Measurements from ENCODE around the gene P2RY2. TPM values are rescaled to one million over a fixed set of nuclear protein-coding genes. Genes with fewer than 3 reads are reported as not detected.

The P2RY2 gene
- total and polyA plus RNA-seq, 9 of the 15 experiments (the other 6 are each of a cell fraction or from before 2014, with no cell fraction given): not detected

DNA sequence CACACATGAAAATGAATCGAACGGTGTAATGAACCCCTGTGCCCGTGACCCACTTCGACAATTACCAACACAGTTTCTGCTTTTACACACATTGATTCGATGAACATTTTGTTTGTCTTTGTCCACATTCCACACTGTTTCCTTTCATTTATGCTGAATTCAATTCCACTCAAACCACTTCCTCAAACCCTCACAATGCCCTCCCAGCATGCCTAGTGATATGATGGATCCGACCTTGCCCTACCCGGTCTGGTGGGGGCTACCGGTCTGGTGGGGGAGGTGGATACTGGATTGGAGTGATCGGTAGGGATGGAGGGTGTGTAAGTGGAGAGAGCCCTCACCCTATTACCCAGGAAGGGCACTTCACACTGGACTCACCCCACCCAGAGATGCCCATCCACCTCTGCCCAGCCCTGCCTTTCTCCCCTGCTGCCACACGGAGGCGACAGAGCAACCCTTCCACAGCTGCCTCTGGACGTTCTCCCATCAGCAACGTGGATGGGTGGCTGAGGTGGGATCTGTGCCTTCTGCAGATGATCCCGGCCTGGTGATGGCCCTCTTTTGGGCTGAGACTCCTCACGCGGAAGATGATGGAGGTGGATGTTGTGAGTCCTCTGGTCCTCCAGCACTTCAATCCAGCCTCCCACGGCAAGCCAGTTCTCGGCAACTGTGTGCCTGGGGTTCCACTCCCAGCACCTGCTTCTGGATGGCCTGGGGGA lies 33.0 kb upstream of the P2RY2 start:
- DNase-seq (ENCODE audit: extremely low read depth in 1 of 4, low spot score in 3 of 4): peak; percentile 53 to 63 (median 58)
- peaks cover 4% of the 10 kb centered on the region; the same call in 1 of the 2 replicates for H4K20me1 ChIP-seq (replicated peaks; ENCODE audit: control insufficient read depth, insufficient read depth, low read length)
- in situ Hi-C loops (cut with MboI) (loop anchor here (5.0 to 10.0 kb wide), 3 partner anchors 52 to 460 kb away; no protein-coding TSS in a partner anchor), intact Hi-C loops (cut with micrococcal nuclease) (loop anchor here (2.0 kb wide), 1 partner anchor 58 kb away; no protein-coding TSS in a partner anchor)
- WGBS (ENCODE audit: insufficient coverage, low coverage, missing lambda C conversion rate): 33% methylated on average over 18 of the region's 18 CpGs
- POLR2A ChIA-PET: no interaction called here
- no peak overlapping the region for H3K27ac ChIP-seq (ENCODE audit: extremely low read depth, low read depth, low read length)
- H3K4me2 ChIP-seq (ENCODE audit: insufficient read depth, low read length): no peak overlapping the region
- H3K79me2 ChIP-seq (ENCODE audit: control insufficient read depth, insufficient read depth, low read length): no peaks in the 10 kb centered on the region
- no peaks in the 10 kb centered on the region for H3K9me1 ChIP-seq (ENCODE audit: control insufficient read depth, insufficient read depth, low read length)
- ATAC-seq: peak; percentile 79
- no peaks in the 10 kb centered on the region for H3K9me3 ChIP-seq (replicated peaks; ENCODE audit: control insufficient read depth, insufficient read depth, low read depth, low read length)
- no peaks in the 10 kb centered on the region for H3K36me3 ChIP-seq (ENCODE audit: control insufficient read depth, insufficient read depth, low read length)
- no TSS peak for BruUV-seq (replicated peaks)
- no peak overlapping the region for H3K4me3 ChIP-seq
- peaks cover 16 to 25% of the 10 kb centered on the region in 2 experiments; a peak in 4 of 5 replicates for H3K4me1 ChIP-seq (replicated peaks in 1 of 2; ENCODE audit: control insufficient read depth in 2 of 2, insufficient read depth in 2 of 2, low read length in 2 of 2)
- H3K27me3 ChIP-seq (ENCODE audit: control insufficient read depth in 2 of 2, insufficient read depth in 2 of 2, low read length in 2 of 2): peaks cover 7 to 8% of the 10 kb centered on the region in 2 experiments; a peak in 4 of 5 replicates
- peak; percentile 64 for FAIRE-seq
- CTCF ChIA-PET (ENCODE audit: low intra/inter-chr PET ratio): interaction anchor here (0.6 to 1.5 kb wide), 4 partner anchors 44 to 104 kb away, joined by 3 to 8 read pairs (median 5); no protein-coding TSS in a partner anchor
- no peak overlapping the region for H3K9ac ChIP-seq (ENCODE audit: insufficient read depth in 1 of 2, low read depth in 2 of 2, low read length in 2 of 2)
- no peak overlapping the region for H2AFZ ChIP-seq (ENCODE audit: low read depth, low read length)
- 0 out of 2 replicates have a peak, but pooled peaks have one; percentile 15 for TF ChIP-seq MAX (CRISPR knock-in tag; IDR thresholded peaks at IDR 0.05)
- TF ChIP-seq SPI1 (IDR thresholded peaks at IDR 0.05; ENCODE audit: borderline replicate concordance, low read depth, low read length): peak; percentile 48; the same call in 1 of the 2 replicates
- TF ChIP-seq ZNF174 (CRISPR knock-in tag; IDR thresholded peaks at IDR 0.05): no peak
- peak in 1 of 2 experiments; percentile 40; a peak in 1 of 4 replicates for TF ChIP-seq TEAD1 (CRISPR knock-in tag; IDR thresholded peaks at IDR 0.05)
- TF ChIP-seq TFAM (CRISPR knock-in tag; conservative IDR thresholded peaks at IDR 0.05): no peak
- TF ChIP-seq AFF4 (CRISPR knock-in tag; IDR thresholded peaks at IDR 0.05): no peak
- TF ChIP-seq TAF15 (IDR thresholded peaks at IDR 0.05; ENCODE audit: low read depth, low read length): no peak
- TF ChIP-seq FOXJ2 (tag; IDR thresholded peaks at IDR 0.05): no peak
- no peak for TF ChIP-seq EGR1 (conservative IDR thresholded peaks at IDR 0.05)
- no peak for TF ChIP-seq SIN3B (IDR thresholded peaks at IDR 0.05; ENCODE audit: low read depth)
- TF ChIP-seq ZFP36 (IDR thresholded peaks at IDR 0.05; ENCODE audit: low read depth, low read length, partially characterized antibody): no peak
- no peak for TF ChIP-seq TCF3 (CRISPR knock-in tag; IDR thresholded peaks at IDR 0.05)
- no peak for TF ChIP-seq DNMT1 (IDR thresholded peaks at IDR 0.05)
- TF ChIP-seq, protein P1, sequence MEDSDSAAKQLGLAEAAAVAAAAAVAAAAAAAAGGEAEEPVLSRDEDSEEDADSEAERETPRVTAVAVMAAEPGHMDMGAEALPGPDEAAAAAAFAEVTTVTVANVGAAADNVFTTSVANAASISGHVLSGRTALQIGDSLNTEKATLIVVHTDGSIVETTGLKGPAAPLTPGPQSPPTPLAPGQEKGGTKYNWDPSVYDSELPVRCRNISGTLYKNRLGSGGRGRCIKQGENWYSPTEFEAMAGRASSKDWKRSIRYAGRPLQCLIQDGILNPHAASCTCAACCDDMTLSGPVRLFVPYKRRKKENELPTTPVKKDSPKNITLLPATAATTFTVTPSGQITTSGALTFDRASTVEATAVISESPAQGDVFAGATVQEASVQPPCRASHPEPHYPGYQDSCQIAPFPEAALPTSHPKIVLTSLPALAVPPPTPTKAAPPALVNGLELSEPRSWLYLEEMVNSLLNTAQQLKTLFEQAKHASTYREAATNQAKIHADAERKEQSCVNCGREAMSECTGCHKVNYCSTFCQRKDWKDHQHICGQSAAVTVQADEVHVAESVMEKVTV (CRISPR knock-in tag; IDR thresholded peaks at IDR 0.05): 0 out of 2 replicates have a peak, but pooled peaks have one; percentile 5

Data from K562 (cell line).